ENCODE results near the gene MAFG. TPM values are rescaled to one million over a fixed set of nuclear protein-coding genes. Genes with fewer than 3 reads are reported as not detected.
A peak's percentile ranks its signal among the peaks of the same experiment; 100 is the strongest.

The MAFG gene
- total and polyA plus RNA-seq, 2 of the 13 experiments (the other 11 are each of a cell fraction or from before 2014, with no cell fraction given) = 14.5 to 20.0 TPM

DNA sequence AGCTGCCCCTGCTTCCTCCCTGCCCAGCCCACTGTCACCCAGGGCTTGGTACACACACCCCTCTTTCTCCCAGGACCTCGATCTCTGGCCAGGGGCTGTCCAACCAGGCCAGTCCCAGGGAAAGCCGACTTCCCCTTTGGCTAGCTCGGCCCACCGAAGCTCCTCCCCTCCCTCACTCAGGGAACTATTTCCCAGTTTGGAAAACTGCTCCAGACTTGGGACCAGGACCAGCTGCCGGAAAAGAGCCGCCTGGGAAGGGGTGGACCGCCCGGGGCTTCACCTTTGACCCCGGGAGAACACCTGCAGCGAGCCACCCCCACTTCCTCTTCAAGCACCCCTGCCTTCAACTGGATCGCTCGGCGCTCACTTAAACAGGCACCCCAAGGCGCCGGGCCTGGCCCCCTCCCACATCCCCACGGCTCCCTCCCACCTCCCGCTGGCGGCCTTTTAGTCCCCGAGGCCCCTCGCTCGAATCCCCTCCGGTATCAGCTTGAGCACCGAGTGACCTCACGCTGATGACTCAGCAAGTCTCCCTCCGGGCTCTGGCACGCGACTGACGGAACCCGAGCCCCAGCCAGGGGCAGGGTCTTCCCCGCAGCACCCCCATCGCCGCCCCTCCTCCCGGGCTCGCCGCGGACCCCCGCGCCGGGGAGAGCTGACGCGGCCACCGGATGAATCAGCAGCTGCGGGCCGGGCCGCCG is 934 bp downstream of the MAFG start (continued):
- TF ChIP-seq, protein P1, sequence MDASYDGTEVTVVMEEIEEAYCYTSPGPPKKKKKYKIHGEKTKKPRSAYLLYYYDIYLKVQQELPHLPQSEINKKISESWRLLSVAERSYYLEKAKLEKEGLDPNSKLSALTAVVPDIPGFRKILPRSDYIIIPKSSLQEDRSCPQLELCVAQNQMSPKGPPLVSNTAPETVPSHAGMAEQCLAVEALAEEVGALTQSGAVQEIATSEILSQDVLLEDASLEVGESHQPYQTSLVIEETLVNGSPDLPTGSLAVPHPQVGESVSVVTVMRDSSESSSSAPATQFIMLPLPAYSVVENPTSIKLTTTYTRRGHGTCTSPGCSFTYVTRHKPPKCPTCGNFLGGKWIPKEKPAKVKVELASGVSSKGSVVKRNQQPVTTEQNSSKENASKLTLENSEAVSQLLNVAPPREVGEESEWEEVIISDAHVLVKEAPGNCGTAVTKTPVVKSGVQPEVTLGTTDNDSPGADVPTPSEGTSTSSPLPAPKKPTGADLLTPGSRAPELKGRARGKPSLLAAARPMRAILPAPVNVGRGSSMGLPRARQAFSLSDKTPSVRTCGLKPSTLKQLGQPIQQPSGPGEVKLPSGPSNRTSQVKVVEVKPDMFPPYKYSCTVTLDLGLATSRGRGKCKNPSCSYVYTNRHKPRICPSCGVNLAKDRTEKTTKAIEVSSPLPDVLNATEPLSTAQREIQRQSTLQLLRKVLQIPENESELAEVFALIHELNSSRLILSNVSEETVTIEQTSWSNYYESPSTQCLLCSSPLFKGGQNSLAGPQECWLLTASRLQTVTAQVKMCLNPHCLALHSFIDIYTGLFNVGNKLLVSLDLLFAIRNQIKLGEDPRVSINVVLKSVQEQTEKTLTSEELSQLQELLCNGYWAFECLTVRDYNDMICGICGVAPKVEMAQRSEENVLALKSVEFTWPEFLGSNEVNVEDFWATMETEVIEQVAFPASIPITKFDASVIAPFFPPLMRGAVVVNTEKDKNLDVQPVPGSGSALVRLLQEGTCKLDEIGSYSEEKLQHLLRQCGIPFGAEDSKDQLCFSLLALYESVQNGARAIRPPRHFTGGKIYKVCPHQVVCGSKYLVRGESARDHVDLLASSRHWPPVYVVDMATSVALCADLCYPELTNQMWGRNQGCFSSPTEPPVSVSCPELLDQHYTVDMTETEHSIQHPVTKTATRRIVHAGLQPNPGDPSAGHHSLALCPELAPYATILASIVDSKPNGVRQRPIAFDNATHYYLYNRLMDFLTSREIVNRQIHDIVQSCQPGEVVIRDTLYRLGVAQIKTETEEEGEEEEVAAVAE (CRISPR knock-in tag; IDR thresholded peaks at IDR 0.05; ENCODE audit: borderline replicate concordance) = no peak
- TF ChIP-seq CBX5 (CRISPR knock-in tag; IDR thresholded peaks at IDR 0.05; ENCODE audit: borderline replicate concordance) = no peak
- TF ChIP-seq ZFP82 (CRISPR knock-in tag; IDR thresholded peaks at IDR 0.05; ENCODE audit: borderline replicate concordance) = no peak
- TF ChIP-seq, protein P2, sequence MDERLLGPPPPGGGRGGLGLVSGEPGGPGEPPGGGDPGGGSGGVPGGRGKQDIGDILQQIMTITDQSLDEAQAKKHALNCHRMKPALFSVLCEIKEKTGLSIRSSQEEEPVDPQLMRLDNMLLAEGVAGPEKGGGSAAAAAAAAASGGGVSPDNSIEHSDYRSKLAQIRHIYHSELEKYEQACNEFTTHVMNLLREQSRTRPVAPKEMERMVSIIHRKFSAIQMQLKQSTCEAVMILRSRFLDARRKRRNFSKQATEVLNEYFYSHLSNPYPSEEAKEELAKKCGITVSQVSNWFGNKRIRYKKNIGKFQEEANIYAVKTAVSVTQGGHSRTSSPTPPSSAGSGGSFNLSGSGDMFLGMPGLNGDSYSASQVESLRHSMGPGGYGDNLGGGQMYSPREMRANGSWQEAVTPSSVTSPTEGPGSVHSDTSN (CRISPR knock-in tag; IDR thresholded peaks at IDR 0.05) = no peak
- TF ChIP-seq XRCC5 (optimal IDR thresholded peaks at IDR 0.05; ENCODE audit: low read length) = peak; percentile 54
- TF ChIP-seq RNF219 (CRISPR knock-in tag; IDR thresholded peaks at IDR 0.05) = no peak
- no peak for TF ChIP-seq ZBTB20 (CRISPR knock-in tag; IDR thresholded peaks at IDR 0.05; ENCODE audit: borderline replicate concordance, low read depth)
- TF ChIP-seq FOXC1 (CRISPR knock-in tag; IDR thresholded peaks at IDR 0.05; ENCODE audit: borderline replicate concordance) = no peak
- no peak for TF ChIP-seq NCOA5 (CRISPR knock-in tag; IDR thresholded peaks at IDR 0.05)
- TF ChIP-seq MXD4 (CRISPR knock-in tag; IDR thresholded peaks at IDR 0.05) = peak; percentile 61; the same call in 1 of the 2 replicates
- TF ChIP-seq ZNF101 (CRISPR knock-in tag; IDR thresholded peaks at IDR 0.05; ENCODE audit: borderline replicate concordance, low read depth) = no peak
- no peak for TF ChIP-seq MTF2 (CRISPR knock-in tag; IDR thresholded peaks at IDR 0.05; ENCODE audit: borderline replicate concordance)
- peak; percentile 39; the same call in 1 of the 2 replicates for TF ChIP-seq HDAC2 (CRISPR knock-in tag; IDR thresholded peaks at IDR 0.05)
- no peak; the same call in 1 of the 2 replicates for TF ChIP-seq ZNF292 (CRISPR knock-in tag; IDR thresholded peaks at IDR 0.05; ENCODE audit: borderline replicate concordance, low read depth)
- TF ChIP-seq ZHX1 (CRISPR knock-in tag; IDR thresholded peaks at IDR 0.05; ENCODE audit: low read depth) = no peak
- TF ChIP-seq NFKBIZ (CRISPR knock-in tag; IDR thresholded peaks at IDR 0.05) = no peak
- TF ChIP-seq CAMTA2 (CRISPR knock-in tag; IDR thresholded peaks at IDR 0.05; ENCODE audit: borderline replicate concordance) = peak; percentile 74; the same call in 1 of the 2 replicates
- TF ChIP-seq POLR2A (IDR thresholded peaks at IDR 0.05; ENCODE audit: insufficient read depth in 1 of 2, low read depth in 2 of 2, low read length in 2 of 2) = peak in 1 of 2 experiments; percentile 72; a peak in 2 of 4 replicates

Data from HepG2 (cell line).